Thyroid gland (tissue), 4 donors: ENCODE measurements around the gene OR51V1. TPM values are rescaled to one million over a fixed set of nuclear protein-coding genes. Genes with fewer than 3 reads are reported as not detected.

Experiments
- DNase-seq, 2 donors: peaks; one replicate each; pipeline ENCODE4 v3.0.0-alpha.2; 2019
- H3K27ac ChIP-seq, 3 donors: fragments of 200-600 bp; sonication (generic); 1 replicate in 2 of 3; 2 replicates in 1 of 3; pipeline ENCODE4 v1.5.1; 2016 to 2019; ENCODE audit warnings: mild to moderate bottlenecking in 1 of 3, moderate library complexity in 1 of 3
- H3K27me3 ChIP-seq: fragments of 200-600 bp; sonication (generic); one replicate; pipeline ENCODE4 v1.5.1; 2019
- H3K36me3 ChIP-seq, 2 donors: fragments of 200-600 bp; sonication (generic); one replicate each; pipeline ENCODE4 v1.5.1; 2016 to 2019
- H3K4me1 ChIP-seq, 2 donors: fragments of 200-600 bp; sonication (generic); one replicate each; pipeline ENCODE4 v1.5.1; 2017 to 2019
- H3K4me3 ChIP-seq, 3 donors: fragments of 200-600 bp; sonication (generic); replicated peaks in 1 of 3; 1 replicate in 2 of 3; 2 replicates in 1 of 3; pipeline ENCODE4 v1.5.1; 2016; ENCODE audit warnings: mild to moderate bottlenecking in 1 of 3
- H3K9me3 ChIP-seq: fragments of 200-600 bp; sonication (generic); one replicate; pipeline ENCODE4 v1.5.1; 2017
- POLR2A ChIP-seq, 2 donors: fragments of 450-650 bp; IDR thresholded peaks; one replicate each; pipeline ENCODE4 v1.6.1; 2017; ENCODE audit warnings: antibody characterized with exemption in 2 of 2, mild to moderate bottlenecking in 2 of 2, moderate library complexity in 1 of 2
- WGBS, 2 donors: methylation state at CpG; one replicate each; pipeline ENCODE4 v1.1.5; 2017; 5-methylcytosine and 5-hydroxymethylcytosine counted together
- intact Hi-C: fragments of 100-400 bp; cut with DNase I; formaldehyde crosslinking; loops from one replicate; pipeline ENCODE4 v1.15.1; 2023
- total RNA-seq, 4 donors: library from RNA; depleted of rRNA; stranded (reverse); fragments of >200 nt; gene quantifications; one replicate each; pipeline ENCODE4 v1.2.3, GENCODE V29; 2016
- TF ChIP-seq, protein P1 (sequence below), 6 experiments: fragments of 200-600 bp in 3 of 6; fragments of 450-650 bp in 3 of 6; sonication (generic) in 3 of 6; IDR thresholded peaks; one replicate each; pipeline ENCODE4 v1.5.1; 2016 to 2019; ENCODE audit warnings: antibody characterized with exemption in 6 of 6, mild to moderate bottlenecking in 2 of 6, inconsistent platforms in 1 of 6, moderate library complexity in 1 of 6

OR51V1 gene
- total RNA-seq, 4 donors from 2014 or later, result not detected

DNA sequence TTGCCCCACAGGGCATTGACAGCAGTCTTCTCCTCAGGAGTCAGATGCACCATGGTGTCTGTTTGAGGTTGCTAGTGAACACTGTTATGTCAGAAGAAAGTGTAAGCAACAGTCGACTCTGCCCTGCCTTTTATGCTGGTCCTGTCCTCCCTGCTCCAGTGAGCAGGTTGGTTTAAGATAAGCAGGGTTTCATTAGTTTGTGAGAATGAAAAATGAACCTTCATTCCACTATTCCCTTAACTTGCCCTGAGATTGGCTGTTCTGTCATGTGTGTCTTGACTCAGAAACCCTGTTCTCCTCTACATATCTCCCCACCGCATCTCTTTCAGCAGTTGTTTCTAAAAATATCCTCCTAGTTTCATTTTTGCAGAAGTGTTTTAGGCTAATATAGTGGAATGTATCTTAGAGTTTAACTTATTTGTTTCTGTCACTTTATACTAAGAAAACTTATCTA, 33.9 kb upstream of the OR51V1 start, which contains the start of gene HBD:
Gene HBD (minus strand): TSS at position 103 of the 454 bp plus-strand sequence. CDS start 50 bp downstream, at position 53.
- intact Hi-C loops, result no loop called here
- Histone ChIP-seq H3K27ac (no peak within 1 kb of the TSS), H3K36me3 (no peaks in the 10 kb centered on the region), H3K27me3 (no peaks in the 10 kb centered on the region), H3K4me1 (no peaks in the 10 kb centered on the region), H3K4me3 (no peak within 1 kb of the TSS), H3K9me3 (no peaks in the 10 kb centered on the region)
- WGBS, 2 donors, result 19 to 25% methylated on average over 2 of the region's 2 CpGs
- DNase-seq, result no peak
- TF ChIP-seq POLR2A (IDR thresholded peaks at IDR 0.05), result no peak
- TF ChIP-seq, protein P1, sequence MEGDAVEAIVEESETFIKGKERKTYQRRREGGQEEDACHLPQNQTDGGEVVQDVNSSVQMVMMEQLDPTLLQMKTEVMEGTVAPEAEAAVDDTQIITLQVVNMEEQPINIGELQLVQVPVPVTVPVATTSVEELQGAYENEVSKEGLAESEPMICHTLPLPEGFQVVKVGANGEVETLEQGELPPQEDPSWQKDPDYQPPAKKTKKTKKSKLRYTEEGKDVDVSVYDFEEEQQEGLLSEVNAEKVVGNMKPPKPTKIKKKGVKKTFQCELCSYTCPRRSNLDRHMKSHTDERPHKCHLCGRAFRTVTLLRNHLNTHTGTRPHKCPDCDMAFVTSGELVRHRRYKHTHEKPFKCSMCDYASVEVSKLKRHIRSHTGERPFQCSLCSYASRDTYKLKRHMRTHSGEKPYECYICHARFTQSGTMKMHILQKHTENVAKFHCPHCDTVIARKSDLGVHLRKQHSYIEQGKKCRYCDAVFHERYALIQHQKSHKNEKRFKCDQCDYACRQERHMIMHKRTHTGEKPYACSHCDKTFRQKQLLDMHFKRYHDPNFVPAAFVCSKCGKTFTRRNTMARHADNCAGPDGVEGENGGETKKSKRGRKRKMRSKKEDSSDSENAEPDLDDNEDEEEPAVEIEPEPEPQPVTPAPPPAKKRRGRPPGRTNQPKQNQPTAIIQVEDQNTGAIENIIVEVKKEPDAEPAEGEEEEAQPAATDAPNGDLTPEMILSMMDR (IDR thresholded peaks at IDR 0.05), result no peak

DNA sequence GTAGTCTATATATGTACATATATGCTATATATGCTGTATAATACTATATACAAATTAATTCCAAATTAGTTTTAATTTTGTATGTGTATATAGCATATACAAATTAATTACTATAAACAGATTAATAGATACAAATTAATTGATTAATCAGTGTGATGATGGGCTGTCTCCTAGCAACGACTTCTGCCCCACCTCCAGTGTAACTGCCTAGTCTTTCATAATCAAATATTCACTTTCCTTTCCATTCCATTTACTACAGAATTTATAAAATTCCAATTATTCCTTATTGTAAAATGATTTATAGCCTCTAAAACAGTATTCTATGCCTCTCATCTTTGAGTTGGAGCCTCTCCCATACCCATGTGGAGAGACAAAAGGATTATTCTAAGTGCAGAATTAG, 32.8 kb upstream of the OR51V1 start:
- intact Hi-C loops, result no loop called here
- 84 to 92% methylated on average over 1 of the region's 1 CpG for WGBS, 2 donors
- H3K9me3 ChIP-seq, result no peaks in the 10 kb centered on the region
- no peak overlapping the region for H3K4me3 ChIP-seq
- no peaks in the 10 kb centered on the region for H3K4me1 ChIP-seq
- no peak overlapping the region for H3K27ac ChIP-seq
- TF ChIP-seq, protein P1 (IDR thresholded peaks at IDR 0.05), result no peak
- no peak for TF ChIP-seq POLR2A (IDR thresholded peaks at IDR 0.05)
- DNase-seq, result no peak
- H3K36me3 ChIP-seq, result no peaks in the 10 kb centered on the region
- H3K27me3 ChIP-seq, result no peaks in the 10 kb centered on the region

DNA sequence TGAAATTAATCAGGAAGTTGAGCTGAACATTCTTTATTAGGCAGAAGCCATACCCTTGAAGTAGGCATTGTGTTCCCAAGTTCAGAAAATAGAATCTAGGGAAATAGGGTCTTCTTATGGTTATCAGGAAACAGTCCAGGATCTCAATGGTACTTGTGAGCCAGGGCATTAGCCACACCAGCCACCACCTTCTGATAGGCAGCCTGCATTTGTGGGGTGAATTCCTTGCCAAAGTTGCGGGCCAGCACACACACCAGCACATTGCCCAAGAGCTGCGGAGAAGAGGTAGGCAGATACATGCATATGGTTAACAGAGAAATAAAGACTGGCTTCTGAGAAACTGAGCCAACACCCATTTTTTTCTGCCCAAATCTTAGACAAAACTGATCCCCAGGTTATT, 32.3 kb upstream of the OR51V1 start:
- intact Hi-C loops, result no loop called here

DNA sequence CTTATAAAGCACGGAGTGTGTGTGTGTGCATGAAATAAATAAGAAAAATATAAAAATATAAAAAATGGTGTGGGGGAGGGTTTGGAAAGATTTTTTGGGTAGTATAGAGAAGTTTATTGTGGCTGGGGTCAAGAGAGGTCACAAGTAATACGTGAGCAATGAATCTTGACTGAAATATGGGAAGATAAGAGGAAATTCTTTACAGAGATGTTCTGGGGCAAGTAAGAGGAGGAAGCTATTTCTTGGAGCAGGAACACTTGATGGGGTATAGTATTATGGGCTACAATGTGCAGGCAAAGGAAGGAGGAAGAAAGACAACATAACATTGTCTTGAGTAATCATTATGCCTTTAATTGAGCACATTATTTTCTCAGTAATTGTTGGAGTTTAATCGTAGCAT, 31.7 kb upstream of the OR51V1 start:
- Histone ChIP-seq H3K27ac (no peak overlapping the region), H3K4me1 (no peaks in the 10 kb centered on the region), H3K27me3 (no peaks in the 10 kb centered on the region), H3K36me3 (no peaks in the 10 kb centered on the region), H3K9me3 (no peaks in the 10 kb centered on the region), H3K4me3 (no peak overlapping the region)
- 76% methylated on average over 3 of the region's 3 CpGs for WGBS, 2 donors
- intact Hi-C loops, result no loop called here
- TF ChIP-seq, protein P1 (IDR thresholded peaks at IDR 0.05), result no peak
- no peak for TF ChIP-seq POLR2A (IDR thresholded peaks at IDR 0.05)
- no peak for DNase-seq

More for the DNA sequence above, 32.3 kb upstream of the OR51V1 start:
- no peaks in the 10 kb centered on the region for H3K36me3 ChIP-seq
- no peak overlapping the region for H3K27ac ChIP-seq
- 92 to 94% methylated on average over 2 of the region's 2 CpGs for WGBS, 2 donors
- no peaks in the 10 kb centered on the region for H3K27me3 ChIP-seq
- H3K4me1 ChIP-seq, result no peaks in the 10 kb centered on the region
- no peak for TF ChIP-seq POLR2A (IDR thresholded peaks at IDR 0.05)
- no peaks in the 10 kb centered on the region for H3K9me3 ChIP-seq
- no peak overlapping the region for H3K4me3 ChIP-seq
- DNase-seq, result no peak

DNA sequence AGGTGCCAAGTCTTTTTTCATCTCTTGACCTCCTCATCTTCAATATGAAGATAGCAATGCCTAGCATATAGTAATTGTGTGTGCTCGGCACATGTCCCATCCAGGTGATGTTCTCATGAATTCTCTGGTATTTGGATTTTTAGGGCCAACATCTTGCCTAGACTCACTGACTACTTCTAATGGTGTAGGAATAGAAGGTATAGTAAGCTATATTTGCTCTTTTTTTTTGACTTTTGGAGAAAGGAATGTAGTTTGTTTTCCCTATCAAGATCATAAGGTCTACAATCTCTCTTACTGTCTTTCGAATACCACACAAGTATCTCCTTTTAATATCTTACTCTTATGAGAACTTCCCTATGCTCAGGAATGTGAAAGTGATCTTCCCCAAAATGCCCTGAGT, 30.6 kb upstream of the OR51V1 start:
- Histone ChIP-seq H3K4me3 (no peak overlapping the region), H3K4me1 (no peaks in the 10 kb centered on the region), H3K9me3 (no peaks in the 10 kb centered on the region), H3K27ac (no peak overlapping the region), H3K36me3 (no peaks in the 10 kb centered on the region), H3K27me3 (no peaks in the 10 kb centered on the region)
- no peak for DNase-seq
- intact Hi-C loops, result no loop called here
- TF ChIP-seq, protein P1 (IDR thresholded peaks at IDR 0.05), result no peak
- no peak for TF ChIP-seq POLR2A (IDR thresholded peaks at IDR 0.05)
- 89 to 91% methylated on average over 2 of the region's 2 CpGs for WGBS, 2 donors

DNA sequence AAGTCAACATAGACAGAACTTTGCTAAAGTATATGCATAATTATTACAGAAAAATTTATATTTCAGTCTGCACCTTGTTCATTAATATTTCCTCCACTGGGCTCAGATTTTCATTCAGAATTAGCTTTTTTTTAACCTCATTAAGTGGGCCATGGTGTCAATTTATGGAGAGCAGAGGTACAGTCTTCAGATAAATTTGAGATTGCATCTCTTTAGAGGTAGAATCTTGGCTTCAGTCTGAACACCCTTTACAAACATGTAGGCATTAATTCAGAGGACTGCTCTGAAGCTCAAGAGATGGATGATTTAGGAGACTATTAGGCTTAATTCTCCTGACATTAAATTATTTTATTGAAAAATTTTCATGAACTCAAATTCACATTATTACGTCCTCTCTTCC, 29.8 kb upstream of the OR51V1 start:
- no peaks in the 10 kb centered on the region for H3K27me3 ChIP-seq
- 95% methylated on average over 1 of the region's 1 CpG for whole genome bisulfite sequencing, 2 donors
- no peak for TF ChIP-seq POLR2A (IDR thresholded peaks at IDR 0.05)
- TF ChIP-seq, protein P1 (IDR thresholded peaks at IDR 0.05), result no peak
- H3K4me1 ChIP-seq, result no peaks in the 10 kb centered on the region
- H3K27ac ChIP-seq, result no peak overlapping the region
- no peaks in the 10 kb centered on the region for H3K36me3 ChIP-seq
- intact Hi-C loops, result no loop called here
- H3K9me3 ChIP-seq, result no peaks in the 10 kb centered on the region
- DNase-seq, result no peak
- no peak overlapping the region for H3K4me3 ChIP-seq
